Adrenal gland (tissue), 12 donors: ENCODE data around the gene COL4A1. TPM values are rescaled to one million over a fixed set of nuclear protein-coding genes. Genes with fewer than 3 reads are reported as not detected.

Experiments used
- DNase-seq, 7 donors: peaks; one replicate each; pipeline ENCODE4 v3.0.0-alpha.2; 2019 to 2020
- H3K27ac ChIP-seq, 5 donors: fragments of 200-600 bp; sonication (generic) in 4 of 5; 1 replicate in 3 of 5; 2 replicates in 2 of 5; pipeline versions ENCODE4 v1.5.1 to v1.8.0; 2016 to 2020; ENCODE audit warnings: mild to moderate bottlenecking in 1 of 5
- H3K27me3 ChIP-seq: fragments of 200-600 bp; 2 replicates; pipeline ENCODE4 v1.8.0; 2021
- H3K36me3 ChIP-seq, 2 donors: fragments of 200-600 bp; replicated peaks in 1 of 2; 1 replicate in 1 of 2; 2 replicates in 1 of 2; pipeline versions ENCODE4 v1.5.1 to v1.8.0; 2018 to 2022
- H3K4me1 ChIP-seq, 2 donors: fragments of 200-600 bp; replicated peaks in 1 of 2; 1 replicate in 1 of 2; 2 replicates in 1 of 2; pipeline versions ENCODE4 v1.5.1 to v1.8.0; 2018 to 2021
- H3K4me3 ChIP-seq, 4 donors: fragments of 200-600 bp; sonication (generic) in 3 of 4; one replicate each; pipeline ENCODE4 v1.5.1; 2016 to 2018
- H3K9me3 ChIP-seq, 3 donors: fragments of 200-600 bp; sonication (generic) in 1 of 3; replicated peaks in 1 of 3; 1 replicate in 2 of 3; 2 replicates in 1 of 3; pipeline versions ENCODE4 v1.5.1 to v1.8.0; 2016 to 2021
- POLR2A ChIP-seq, 2 donors: fragments of 450-650 bp; IDR thresholded peaks; one replicate each; pipeline ENCODE4 v1.6.1; 2017; ENCODE audit warnings: antibody characterized with exemption in 2 of 2, mild to moderate bottlenecking in 2 of 2, moderate library complexity in 1 of 2
- WGBS, 4 donors: extraction: QIAGEN DNeasy Blood & Tissue Kit in 2 of 4; methylation state at CpG; one replicate each; pipeline versions ENCODE4 v1.1.5 to v1.1.7; 2013 to 2017; 5-methylcytosine and 5-hydroxymethylcytosine counted together
- intact Hi-C, 2 donors: fragments of 100-400 bp; cut with DNase I; formaldehyde crosslinking; loops; one replicate each; pipeline versions ENCODE4 v1.14.1 to v1.15.0; 2022 to 2023
- polyA plus RNA-seq, 3 donors: library from polyadenylated mRNA; stranded (reverse); fragments of 200-250 nt in 2 of 3; fragments of 350-450 nt in 1 of 3; fragmentation: Illumina TruSeq in 1 of 3; extraction: RNeasy Lipid Tissue Mini Kit (QIAGEN cat#74804) in 1 of 3; gene quantifications; one replicate each; pipeline ENCODE4 v1.2.3, GENCODE V29; 2013 to 2014
- total RNA-seq, 9 donors: library from RNA; depleted of rRNA in 4 of 9; stranded (reverse); fragments of >200 nt in 4 of 9; fragments of 120-200 nt in 1 of 9; fragmentation: NEBNext Ultra II Directional in 1 of 9; extraction: Animal tissue kit (Norgen Biotek cat#: 25700) in 1 of 9; gene quantifications; one replicate each; pipeline versions ENCODE4 v1.1.0 to v1.2.4, GENCODE V29; 2013 to 2023
- TF ChIP-seq, protein P1 (sequence below), 6 experiments: fragments of 450-650 bp in 4 of 6; fragments of 200-600 bp in 2 of 6; sonication (generic) in 1 of 6; IDR thresholded peaks; 1 replicate in 5 of 6; 2 replicates in 1 of 6; pipeline versions ENCODE4 v1.5.1 to v1.8.0; 2016 to 2021; ENCODE audit warnings: antibody characterized with exemption in 6 of 6, mild to moderate bottlenecking in 2 of 6, moderate library complexity in 1 of 6
- donor health status: healthy with polysubstance abuse.
- donor health status: Bipolar disorder and iron deficiency.
- donor health status: DM: yes; HTN: yes; CAD: no.
- donor health status: DM: no; HTN: no; CAD: no.
- donor health status: DM: no; HTN: no; CAD: no.
- donor health status: DM: yes; HTN: yes; CAD: no.

COL4A1 gene
- total and polyA plus RNA-seq, 12 donors, result 62.4 to 364 (median 183) TPM

DNA sequence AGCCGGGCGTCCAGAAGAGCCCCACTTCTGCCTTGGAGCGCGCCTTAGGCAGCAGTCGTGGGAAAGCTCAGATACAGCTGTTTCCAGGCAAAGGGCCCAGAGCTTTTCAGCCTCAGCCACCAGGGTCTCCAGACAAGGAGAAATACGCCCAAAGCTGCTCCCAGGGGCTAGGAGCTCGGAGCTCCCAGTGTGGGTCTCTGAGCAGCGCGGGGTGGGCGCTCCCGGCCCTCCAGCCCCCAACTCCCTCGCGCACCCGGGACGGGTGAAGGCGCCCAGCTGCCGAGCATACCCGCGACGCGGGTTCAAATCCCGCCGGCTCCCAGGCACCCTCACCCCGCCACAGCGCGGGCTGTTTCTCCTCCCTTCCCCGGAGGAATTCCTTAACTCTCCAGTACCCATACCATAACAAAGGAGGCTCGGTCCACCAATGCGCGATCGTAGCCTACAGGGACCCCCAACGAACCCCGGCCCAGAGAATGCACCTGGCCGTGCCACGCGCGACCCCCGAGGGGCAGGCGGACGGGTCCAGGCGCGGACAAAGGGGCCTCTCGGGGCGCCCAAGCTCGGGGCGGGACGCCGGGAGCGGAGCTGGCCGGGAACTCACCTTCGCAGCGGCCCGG is 507 bp downstream of the COL4A1 start:
- 10 to 35% (median 17%) methylated on average over 5 to 53 of the region's 53 CpGs for WGBS, 4 donors

DNA sequence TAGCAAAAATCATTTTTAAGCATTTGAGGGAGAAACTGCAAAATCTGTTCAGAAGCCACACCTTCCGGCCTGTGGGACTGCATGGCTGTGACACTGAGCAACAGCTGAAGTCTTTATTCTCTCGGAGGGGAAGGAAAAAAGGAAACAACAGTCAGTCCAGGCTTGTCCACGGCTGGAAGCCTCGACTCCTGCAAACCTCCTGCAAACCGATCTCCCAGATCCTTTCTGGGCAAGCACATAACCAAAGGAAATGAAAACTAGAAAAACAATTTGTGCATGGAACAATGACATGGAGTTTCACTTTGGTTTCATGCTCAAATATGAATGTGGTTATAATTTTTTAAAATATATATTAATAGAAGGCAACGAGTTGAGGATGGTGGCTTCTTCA is 1.0 kb downstream of the COL4A1 start:
- WGBS, 4 donors, result 27 to 48% (median 30%) methylated on average over 6 of the region's 6 CpGs
- DNase-seq, result no peak
- peaks cover 0 to 15% of the 10 kb centered on the region in 2 donors for H3K4me1 ChIP-seq

More for the DNA sequence above, 507 bp downstream of the COL4A1 start:
- peak overlapping the region in 2 of 4 donors; percentile 21 to 77 for H3K4me3 ChIP-seq
- no peak for DNase-seq
- peak overlapping the region in 4 of 5 donors; percentile 52 to 89 (median 79) for H3K27ac ChIP-seq
- no peaks in the 10 kb centered on the region for H3K36me3 ChIP-seq
- TF ChIP-seq POLR2A (IDR thresholded peaks at IDR 0.05), result no peak
- TF ChIP-seq, protein P1, sequence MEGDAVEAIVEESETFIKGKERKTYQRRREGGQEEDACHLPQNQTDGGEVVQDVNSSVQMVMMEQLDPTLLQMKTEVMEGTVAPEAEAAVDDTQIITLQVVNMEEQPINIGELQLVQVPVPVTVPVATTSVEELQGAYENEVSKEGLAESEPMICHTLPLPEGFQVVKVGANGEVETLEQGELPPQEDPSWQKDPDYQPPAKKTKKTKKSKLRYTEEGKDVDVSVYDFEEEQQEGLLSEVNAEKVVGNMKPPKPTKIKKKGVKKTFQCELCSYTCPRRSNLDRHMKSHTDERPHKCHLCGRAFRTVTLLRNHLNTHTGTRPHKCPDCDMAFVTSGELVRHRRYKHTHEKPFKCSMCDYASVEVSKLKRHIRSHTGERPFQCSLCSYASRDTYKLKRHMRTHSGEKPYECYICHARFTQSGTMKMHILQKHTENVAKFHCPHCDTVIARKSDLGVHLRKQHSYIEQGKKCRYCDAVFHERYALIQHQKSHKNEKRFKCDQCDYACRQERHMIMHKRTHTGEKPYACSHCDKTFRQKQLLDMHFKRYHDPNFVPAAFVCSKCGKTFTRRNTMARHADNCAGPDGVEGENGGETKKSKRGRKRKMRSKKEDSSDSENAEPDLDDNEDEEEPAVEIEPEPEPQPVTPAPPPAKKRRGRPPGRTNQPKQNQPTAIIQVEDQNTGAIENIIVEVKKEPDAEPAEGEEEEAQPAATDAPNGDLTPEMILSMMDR (IDR thresholded peaks at IDR 0.05), result no peak
- peaks cover 4% of the 10 kb centered on the region for H3K27me3 ChIP-seq
- intact Hi-C loops, result loop anchor here in 1 of 2 donors (10.0 kb wide), 1 partner anchor 62 kb away; no protein-coding TSS in a partner anchor
- peaks cover 0 to 15% of the 10 kb centered on the region in 2 donors for H3K4me1 ChIP-seq
- no peaks in the 10 kb centered on the region for H3K9me3 ChIP-seq

DNA sequence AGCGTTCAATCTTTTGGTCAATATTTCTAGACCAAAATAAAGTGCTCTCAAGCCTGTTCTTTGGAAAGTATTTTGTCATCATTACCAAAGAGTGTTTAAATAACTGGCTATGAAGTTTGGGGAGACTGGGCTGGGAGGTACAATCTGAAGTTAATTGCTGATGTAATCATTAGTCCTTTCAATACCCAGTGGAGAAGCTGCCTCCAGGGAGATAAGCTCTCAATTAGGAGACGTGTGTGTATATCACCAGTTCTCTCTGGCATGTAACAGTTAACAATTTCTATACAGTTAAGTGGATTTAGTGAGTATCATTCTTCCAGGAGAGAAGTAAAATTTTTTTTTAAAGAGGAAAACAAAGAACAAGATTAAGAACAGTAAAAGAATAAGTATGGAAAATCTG is 1.4 kb downstream of the COL4A1 start:
- TF ChIP-seq POLR2A (IDR thresholded peaks at IDR 0.05), result no peak
- TF ChIP-seq, protein P1 (IDR thresholded peaks at IDR 0.05), result no peak
- Histone ChIP-seq H3K27me3 (peaks cover 4% of the 10 kb centered on the region), H3K9me3 (no peaks in the 10 kb centered on the region), H3K27ac (peak overlapping the region in 2 of 5 donors; percentile 86 to 89), H3K36me3 (no peaks in the 10 kb centered on the region), H3K4me3 (peak overlapping the region in 2 of 4 donors; percentile 4 to 77), H3K4me1 (peaks cover 0 to 15% of the 10 kb centered on the region in 2 donors)
- intact Hi-C loops, result loop anchor here in 1 of 2 donors (10.0 kb wide), 1 partner anchor 61 kb away; no protein-coding TSS in a partner anchor
- 46 to 62% (median 51%) methylated on average over 2 of the region's 2 CpGs for WGBS, 4 donors
- DNase-seq, result no peak

More for the DNA sequence above, 1.0 kb downstream of the COL4A1 start:
- intact Hi-C loops, result loop anchor here in 1 of 2 donors (10.0 kb wide), 1 partner anchor 61 kb away; no protein-coding TSS in a partner anchor
- no peaks in the 10 kb centered on the region for H3K9me3 ChIP-seq
- H3K36me3 ChIP-seq, result no peaks in the 10 kb centered on the region
- H3K27ac ChIP-seq, result peak overlapping the region in 4 of 5 donors; percentile 52 to 89 (median 79)
- peak in 1 of 2 donors; percentile 19 for TF ChIP-seq POLR2A (IDR thresholded peaks at IDR 0.05)
- TF ChIP-seq, protein P1 (IDR thresholded peaks at IDR 0.05), result no peak
- peak overlapping the region in 2 of 4 donors; percentile 4 to 77 for H3K4me3 ChIP-seq
- peaks cover 4% of the 10 kb centered on the region for H3K27me3 ChIP-seq

DNA sequence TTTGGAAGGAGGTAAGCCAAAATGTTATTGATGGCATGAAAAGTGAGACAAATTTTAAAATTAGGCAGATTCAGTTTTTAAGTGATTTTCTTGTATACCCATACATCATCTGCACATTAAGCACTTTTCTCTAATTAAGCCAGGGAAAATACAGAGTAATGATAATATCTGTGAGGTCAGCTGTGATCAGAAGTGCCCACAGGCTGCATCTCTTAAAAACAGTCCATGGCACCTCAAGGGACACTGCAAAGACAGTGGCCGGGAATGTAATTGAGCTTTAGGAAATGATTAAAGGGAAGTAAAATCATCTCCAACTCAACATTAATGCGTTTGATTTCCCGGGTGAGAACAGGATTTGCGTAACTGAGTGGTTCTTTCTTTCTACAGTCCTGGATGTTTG is 2.0 kb downstream of the COL4A1 start:
- no peak for DNase-seq
- Histone ChIP-seq H3K27ac (peak overlapping the region in 2 of 5 donors; percentile 86 to 89), H3K9me3 (no peaks in the 10 kb centered on the region), H3K4me3 (peak overlapping the region in 2 of 4 donors; percentile 4 to 77), H3K4me1 (peaks cover 0 to 15% of the 10 kb centered on the region in 2 donors), H3K27me3 (peaks cover 4% of the 10 kb centered on the region), H3K36me3 (no peaks in the 10 kb centered on the region)
- intact Hi-C loops, result loop anchor here in 1 of 2 donors (10.0 kb wide), 1 partner anchor 60 kb away; no protein-coding TSS in a partner anchor
- TF ChIP-seq, protein P1 (IDR thresholded peaks at IDR 0.05), result no peak
- TF ChIP-seq POLR2A (IDR thresholded peaks at IDR 0.05), result no peak
- 47 to 63% (median 50%) methylated on average over 4 of the region's 4 CpGs for WGBS, 4 donors
